Sigmoid colon (tissue), 7 donors: Measurements from ENCODE around the gene PNKP. TPM values are rescaled to one million over a fixed set of nuclear protein-coding genes. Genes with fewer than 3 reads are reported as not detected.

Experiments
- DNase-seq: peaks from one replicate; pipeline ENCODE4 v3.0.0-alpha.2; 2019
- H3K27ac ChIP-seq, 4 donors: fragments of 200-600 bp; sonication (generic); one replicate each; pipeline ENCODE4 v1.5.1; 2016 to 2019; ENCODE audit warnings: mild to moderate bottlenecking in 1 of 4
- H3K27me3 ChIP-seq, 3 donors: fragments of 200-600 bp; sonication (generic); one replicate each; pipeline ENCODE4 v1.5.1; 2019; ENCODE audit warnings: mild to moderate bottlenecking in 1 of 3
- H3K36me3 ChIP-seq, 4 donors: fragments of 200-600 bp; sonication (generic); one replicate each; pipeline ENCODE4 v1.5.1; 2016 to 2019
- H3K4me1 ChIP-seq, 4 donors: fragments of 200-600 bp; sonication (generic); one replicate each; pipeline ENCODE4 v1.5.1; 2017 to 2019
- H3K4me3 ChIP-seq, 4 donors: fragments of 200-600 bp; sonication (generic); one replicate each; pipeline ENCODE4 v1.5.1; 2017 to 2019; ENCODE audit warnings: mild to moderate bottlenecking in 2 of 4, moderate library complexity in 1 of 4
- H3K9me3 ChIP-seq, 4 donors: fragments of 200-600 bp in 3 of 4; sonication (generic) in 3 of 4; one replicate each; pipeline versions ENCODE4 v1.5.1 to v1.6.1; 2013 to 2019
- CTCF ChIP-seq, 4 experiments: fragments of 450-650 bp in 3 of 4; fragments of 200-600 bp in 1 of 4; IDR thresholded peaks; one replicate each; pipeline ENCODE4 v1.5.1; 2016 to 2019; ENCODE audit warnings: antibody characterized with exemption in 4 of 4, mild to moderate bottlenecking in 3 of 4, moderate library complexity in 2 of 4
- EP300 ChIP-seq, 4 donors: sonication (generic); formaldehyde crosslinking; IDR thresholded peaks; one replicate each; pipeline ENCODE4 v1.6.1; 2017; ENCODE audit warnings: antibody characterized with exemption in 4 of 4
- POLR2A ChIP-seq, 2 donors: fragments of 450-650 bp; IDR thresholded peaks; one replicate each; pipeline ENCODE4 v1.6.1; 2016; ENCODE audit warnings: antibody characterized with exemption in 2 of 2, mild to moderate bottlenecking in 2 of 2, moderate library complexity in 2 of 2
- POLR2AphosphoS5 ChIP-seq, 4 donors: sonication (generic); formaldehyde crosslinking; IDR thresholded peaks; one replicate each; pipeline ENCODE4 v1.6.1; 2017; ENCODE audit warnings: antibody characterized with exemption in 4 of 4
- WGBS, 2 donors: extraction: QIAGEN DNeasy Blood & Tissue Kit; methylation state at CpG; one replicate each; pipeline ENCODE4 v1.1.7; 2013; 5-methylcytosine and 5-hydroxymethylcytosine counted together
- intact Hi-C: fragments of 100-400 bp; cut with DNase I; formaldehyde crosslinking; loops from one replicate; pipeline ENCODE4 v1.15.1; 2023
- polyA plus RNA-seq, 3 donors: library from polyadenylated mRNA; stranded (reverse); fragments of 200-250 nt; gene quantifications; one replicate each; pipeline ENCODE4 v1.2.3, GENCODE V29; 2013
- total RNA-seq, 4 donors: library from RNA; depleted of rRNA; stranded (reverse); fragments of >200 nt; gene quantifications; one replicate each; pipeline ENCODE4 v1.1.0, GENCODE V29; 2016
- donor health status: healthy with polysubstance abuse.
- donor health status: Bipolar disorder and iron deficiency.
- donor health status: healthy.

The PNKP gene
- total and polyA plus RNA-seq, 7 donors = 27.0 to 88.8 (median 34.0) TPM

GRCh38 chr19:49876422-49877019 is 9.1 kb upstream of the PNKP start:
- WGBS, 2 donors = 0% methylated on average over 46 of the region's 46 CpGs
- intact Hi-C loops = loop anchor here (1.0 to 5.0 kb wide), 6 partner anchors 59 to 424 kb away; partner anchors contain the start of genes ALDH16A1, AP2A1, FUZ and PIH1D1

GRCh38 chr19:49875857-49876421 is 8.6 kb upstream of the PNKP start:
- TF ChIP-seq POLR2A (IDR thresholded peaks at IDR 0.05) (no peak), CTCF (IDR thresholded peaks at IDR 0.05) (no peak), POLR2AphosphoS5 (IDR thresholded peaks at IDR 0.05) (no peak), EP300 (IDR thresholded peaks at IDR 0.05) (no peak)
- Histone ChIP-seq H3K27ac (peak overlapping the region; percentile 92 to 100 (median 96)), H3K4me3 (peak overlapping the region; percentile 61 to 100 (median 91)), H3K36me3 (peaks cover 14 to 43% (median 19%) of the 10 kb centered on the region in 4 donors), H3K27me3 (no peaks in the 10 kb centered on the region), H3K9me3 (no peaks in the 10 kb centered on the region), H3K4me1 (peaks cover 0 to 34% (median 29%) of the 10 kb centered on the region in 4 donors)
- intact Hi-C loops = loop anchor here (1.0 to 5.0 kb wide), 6 partner anchors 59 to 424 kb away; partner anchors contain the start of genes ALDH16A1, AP2A1, FUZ and PIH1D1
- DNase-seq = peak; percentile 85
- 1% methylated on average over 28 of the region's 28 CpGs for WGBS, 2 donors

More at GRCh38 chr19:49876422-49877019, 9.1 kb upstream of the PNKP start:
- Histone ChIP-seq H3K4me3 (peak overlapping the region; percentile 61 to 100 (median 91)), H3K36me3 (peaks cover 20 to 43% (median 22%) of the 10 kb centered on the region in 4 donors), H3K9me3 (no peaks in the 10 kb centered on the region), H3K27me3 (no peaks in the 10 kb centered on the region), H3K27ac (peak overlapping the region; percentile 92 to 100 (median 96)), H3K4me1 (peaks cover 0 to 33% (median 29%) of the 10 kb centered on the region in 4 donors)
- TF ChIP-seq POLR2AphosphoS5 (IDR thresholded peaks at IDR 0.05) = peak; percentile 50 to 80 (median 54)
- no peak for TF ChIP-seq CTCF (IDR thresholded peaks at IDR 0.05)
- TF ChIP-seq POLR2A (IDR thresholded peaks at IDR 0.05) = peak in 1 of 2 donors; percentile 7
- peak; percentile 99 for DNase-seq

GRCh38 chr19:49875177-49875576 is 7.8 kb upstream of the PNKP start:
- 80 to 91% methylated on average over 4 of the region's 4 CpGs for WGBS, 2 donors
- Histone ChIP-seq H3K9me3 (no peaks in the 10 kb centered on the region), H3K27me3 (no peaks in the 10 kb centered on the region), H3K27ac (peak overlapping the region; percentile 92 to 100 (median 96)), H3K36me3 (peaks cover 7 to 40% (median 11%) of the 10 kb centered on the region in 4 donors), H3K4me1 (peaks cover 0 to 42% (median 35%) of the 10 kb centered on the region in 4 donors), H3K4me3 (peak overlapping the region in 2 of 4 donors; percentile 85 to 100)
- intact Hi-C loops = loop anchor here (5.0 kb wide), 2 partner anchors 378 to 423 kb away; partner anchors contain the start of genes ALDH16A1, PIH1D1 and RPS11
- TF ChIP-seq CTCF (IDR thresholded peaks at IDR 0.05) (no peak), EP300 (IDR thresholded peaks at IDR 0.05) (no peak)
- DNase-seq = no peak

- Histone ChIP-seq H3K27ac (peak overlapping the region in 1 of 4 donors; percentile 100), H3K4me1 (peaks cover 0 to 47% (median 39%) of the 10 kb centered on the region in 4 donors), H3K36me3 (peaks cover 4 to 35% (median 8%) of the 10 kb centered on the region in 4 donors), H3K27me3 (no peaks in the 10 kb centered on the region), H3K4me3 (no peak overlapping the region), H3K9me3 (no peaks in the 10 kb centered on the region)
- TF ChIP-seq CTCF (IDR thresholded peaks at IDR 0.05) (no peak), EP300 (IDR thresholded peaks at IDR 0.05) (no peak), POLR2A (IDR thresholded peaks at IDR 0.05) (no peak), POLR2AphosphoS5 (IDR thresholded peaks at IDR 0.05) (no peak)
- 91 to 93% methylated on average over 11 of the region's 11 CpGs for WGBS, 2 donors
- DNase-seq = no peak
- intact Hi-C loops = loop anchor here (5.0 kb wide), 2 partner anchors 377 to 422 kb away; partner anchors contain the start of genes ALDH16A1, PIH1D1 and RPS11
These were observed 7.3 kb upstream of the PNKP start for GRCh38 chr19:49874503-49875157.
